Measurements from ENCODE around the gene RIC3.

Gene RIC3

GRCh38 chr11:8192016-8192895 is 23.4 kb upstream of the RIC3 start:
- no peak for DNase-seq (ENCODE audit: low spot score)
- no peak overlapping the region for H3K4me3 ChIP-seq
- peak; percentile 67 for TF ChIP-seq CTCF (IDR thresholded peaks at IDR 0.05)
- no peak overlapping the region for H3K27ac ChIP-seq

- H3K4me3 ChIP-seq, result no peak overlapping the region
- no peak for TF ChIP-seq CTCF (IDR thresholded peaks at IDR 0.05)
- no peak for DNase-seq (ENCODE audit: low spot score)
- no peak overlapping the region for H3K27ac ChIP-seq
These were observed 21.6 kb upstream of the RIC3 start for GRCh38 chr11:8190431-8190830.

GRCh38 chr11:8186429-8186828 is 17.6 kb upstream of the RIC3 start:
- H3K4me3 ChIP-seq, result no peak overlapping the region
- no peak for DNase-seq (ENCODE audit: low spot score)
- TF ChIP-seq CTCF (IDR thresholded peaks at IDR 0.05), result no peak
- no peak overlapping the region for H3K27ac ChIP-seq

- no peak for DNase-seq (ENCODE audit: low spot score)
- no peak for TF ChIP-seq CTCF (IDR thresholded peaks at IDR 0.05)
- H3K4me3 ChIP-seq, result no peak overlapping the region
- H3K27ac ChIP-seq, result no peak overlapping the region
These were observed 14.3 kb upstream of the RIC3 start for GRCh38 chr11:8183111-8183510.

- TF ChIP-seq CTCF (IDR thresholded peaks at IDR 0.05), result no peak
- DNase-seq (ENCODE audit: low spot score), result no peak
- Histone ChIP-seq H3K4me3 (no peak overlapping the region), H3K27ac (no peak overlapping the region)
These were observed 11.6 kb upstream of the RIC3 start for GRCh38 chr11:8180469-8180868.

- no peak overlapping the region for H3K27ac ChIP-seq
- TF ChIP-seq CTCF (IDR thresholded peaks at IDR 0.05), result no peak
- H3K4me3 ChIP-seq, result no peak overlapping the region
- no peak for DNase-seq (ENCODE audit: low spot score)
These were observed 9.5 kb upstream of the RIC3 start for GRCh38 chr11:8178297-8178696.

- no peak for TF ChIP-seq CTCF (IDR thresholded peaks at IDR 0.05)
- Histone ChIP-seq H3K27ac (no peak overlapping the region), H3K4me3 (no peak overlapping the region)
- no peak for DNase-seq (ENCODE audit: low spot score)
These were observed 8.3 kb upstream of the RIC3 start for GRCh38 chr11:8177136-8177535.

Measured in coronary artery (tissue), 2 donors.